GM19372 (cell line): Measurements from ENCODE around the gene SIGLEC14.
"Not testable (repeated sequence)": the region's sequence is repeated elsewhere in the genome, so short reads cannot be mapped to it uniquely, and the experiment has no call there.

ENCODE experiments used
- ATAC-seq: cut with Tn5 transposase; IDR thresholded peaks from one replicate; pipeline ENCODE4 v1.9.1; 2021; ENCODE audit warnings: mild to moderate bottlenecking, low read depth, moderate library complexity; ENCODE audit not compliant: unreplicated experiment

Gene SIGLEC14

DNA sequence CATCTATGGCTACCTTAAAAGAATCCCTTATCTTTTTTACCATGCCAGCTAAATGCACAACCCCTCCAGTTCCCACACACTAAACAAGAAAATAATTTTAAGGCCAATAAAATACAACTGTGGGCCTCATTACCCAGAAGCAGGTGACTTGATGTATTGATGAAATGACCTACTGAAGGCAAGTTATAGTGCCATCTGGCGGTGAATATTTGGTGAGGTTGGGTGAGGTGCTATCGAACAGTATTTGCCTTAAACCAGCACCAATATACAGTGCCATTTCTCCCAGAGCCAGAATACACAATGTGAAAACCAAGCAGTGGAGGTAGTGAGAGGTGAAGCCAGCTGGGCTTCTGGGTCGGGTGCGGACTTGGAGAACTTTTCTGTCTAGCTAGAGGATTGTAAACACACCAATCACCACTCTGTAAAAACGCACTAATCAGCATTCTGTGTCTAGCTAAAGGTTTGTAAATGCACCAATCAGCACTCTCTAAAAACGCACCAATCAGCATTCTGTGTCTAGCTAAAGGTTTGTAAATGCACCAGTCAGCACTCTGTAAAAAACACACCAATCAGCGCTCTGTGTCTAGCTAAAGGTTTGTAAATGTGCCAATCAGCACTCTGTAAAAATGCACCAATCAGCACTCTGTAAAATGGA, 29.4 kb upstream of the SIGLEC14 start:
- not testable (repeated sequence) for ATAC-seq

DNA sequence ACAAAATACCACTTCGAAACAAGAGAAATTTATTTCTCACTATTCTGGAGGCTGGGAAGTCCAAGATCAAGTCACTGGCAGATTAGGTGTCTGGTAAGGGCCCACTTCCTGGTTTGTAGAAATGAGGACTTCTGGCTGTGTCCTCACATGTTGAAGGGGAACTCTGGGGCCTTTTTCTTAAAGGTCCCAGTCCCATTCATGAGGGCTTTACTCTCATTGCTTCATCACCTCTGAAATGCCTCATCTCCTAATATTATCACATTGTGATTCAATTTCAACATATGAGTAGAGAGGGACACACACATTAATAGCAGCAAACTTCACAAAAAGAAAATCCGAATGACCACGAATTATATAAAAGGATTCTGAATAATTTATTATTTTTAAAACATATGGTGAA, 21.6 kb upstream of the SIGLEC14 start:
- ATAC-seq = no peak

DNA sequence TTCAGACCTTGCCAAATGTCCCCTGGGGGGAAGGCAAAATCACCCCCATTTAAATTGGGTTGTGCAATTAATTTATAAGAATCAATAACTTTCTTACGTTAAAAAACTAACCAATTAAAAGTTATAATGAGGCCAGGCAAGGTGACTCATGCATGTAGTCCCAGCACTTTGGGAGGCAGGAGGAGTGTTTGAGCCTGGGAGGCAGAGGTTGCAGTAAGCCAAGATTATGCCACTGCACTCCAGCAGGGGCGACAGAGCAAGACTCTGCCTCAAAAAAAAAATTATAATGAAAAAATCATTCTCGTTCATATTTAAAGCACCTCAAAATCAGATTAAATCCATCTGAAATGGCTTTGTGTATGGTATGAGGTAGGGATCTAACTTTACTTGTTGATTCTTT, 18.4 kb upstream of the SIGLEC14 start:
- ATAC-seq = no peak

DNA sequence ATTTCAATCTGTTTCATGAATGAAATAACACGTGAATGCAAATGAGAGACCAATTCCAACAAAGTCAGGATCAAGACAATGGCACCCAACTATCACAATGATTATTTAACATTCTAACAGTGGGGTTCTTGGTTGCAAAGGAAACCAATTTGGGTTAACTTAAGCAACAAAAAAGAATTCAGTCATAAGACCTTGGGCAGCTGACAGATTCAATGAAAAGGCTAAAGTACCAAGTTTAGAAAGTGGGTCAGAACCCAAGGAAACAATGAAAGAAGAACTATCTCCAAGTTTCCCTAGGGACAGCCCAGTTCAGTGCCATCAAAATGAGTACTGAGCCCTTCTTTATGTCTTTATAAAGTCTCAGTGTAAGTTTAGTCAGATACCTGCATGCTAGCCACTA, 17.5 kb upstream of the SIGLEC14 start:
- no peak for ATAC-seq

DNA sequence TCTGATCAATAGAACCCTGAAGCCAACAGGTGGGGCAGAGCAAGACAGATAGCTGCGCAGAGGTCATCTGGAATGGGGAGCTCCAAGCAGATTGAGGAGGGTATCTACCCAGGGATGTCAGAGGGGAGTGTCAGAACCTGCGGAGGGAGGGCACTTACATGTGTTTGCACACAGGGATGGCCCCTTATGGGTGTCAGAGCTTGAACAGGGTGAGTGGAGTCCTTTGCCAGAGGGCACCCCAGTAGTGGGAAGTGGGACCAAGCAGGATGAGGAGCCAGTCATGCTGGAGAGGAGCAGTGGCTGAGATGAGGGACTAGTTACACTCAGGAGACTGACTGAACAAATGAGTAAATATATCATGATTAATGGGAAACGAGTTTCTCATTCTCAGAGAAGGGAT, 17.0 kb upstream of the SIGLEC14 start:
- no peak for ATAC-seq

DNA sequence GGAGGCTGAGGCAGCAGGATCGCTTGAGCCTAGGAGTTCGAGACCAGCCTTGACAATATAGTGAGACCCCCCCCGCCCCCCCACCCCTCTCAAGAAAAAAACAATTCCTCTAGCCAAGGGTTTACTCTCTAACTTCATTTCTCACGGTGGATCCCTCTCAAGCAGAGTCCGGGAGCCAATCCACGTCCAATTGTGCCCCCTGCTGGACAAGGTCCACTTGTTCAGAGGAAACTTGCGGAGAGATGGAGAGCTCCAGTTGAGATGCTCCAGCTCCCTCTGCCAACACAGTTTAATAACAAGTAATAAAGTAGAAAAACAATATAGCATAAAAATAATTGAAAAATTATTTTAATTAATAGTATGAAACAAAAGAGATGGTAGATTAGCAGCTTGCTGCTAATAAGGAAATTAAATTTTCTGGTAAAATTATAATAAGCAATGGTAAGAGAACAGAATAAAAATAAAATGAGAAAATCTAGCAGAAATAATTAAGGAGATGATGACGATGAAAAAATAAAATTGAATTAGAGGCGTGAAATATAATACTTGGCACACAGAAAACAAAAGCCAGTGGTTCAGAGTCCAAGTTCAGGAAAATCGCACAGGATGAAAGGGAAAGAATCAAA, 14.5 kb upstream of the SIGLEC14 start:
- no peak for ATAC-seq

DNA sequence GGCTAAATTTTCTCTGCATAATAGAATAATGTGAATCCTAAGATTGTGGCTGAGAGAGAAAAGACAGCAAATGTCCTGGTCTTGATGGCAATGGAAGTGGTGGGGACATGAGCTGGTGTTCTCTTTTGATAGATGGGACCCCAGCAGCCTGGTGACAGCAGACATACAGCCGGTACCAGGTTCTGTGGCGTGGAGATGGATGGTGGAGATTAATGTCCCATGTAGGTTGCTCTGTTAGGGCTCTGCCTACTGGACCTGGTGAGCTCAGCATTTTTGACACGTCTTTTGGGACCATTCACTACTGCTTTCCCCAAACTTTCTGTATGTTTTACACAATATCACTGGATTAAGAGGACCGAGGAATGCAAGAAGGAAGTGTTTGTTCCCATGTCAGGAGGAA, 8.2 kb upstream of the SIGLEC14 start:
- ATAC-seq = no peak

DNA sequence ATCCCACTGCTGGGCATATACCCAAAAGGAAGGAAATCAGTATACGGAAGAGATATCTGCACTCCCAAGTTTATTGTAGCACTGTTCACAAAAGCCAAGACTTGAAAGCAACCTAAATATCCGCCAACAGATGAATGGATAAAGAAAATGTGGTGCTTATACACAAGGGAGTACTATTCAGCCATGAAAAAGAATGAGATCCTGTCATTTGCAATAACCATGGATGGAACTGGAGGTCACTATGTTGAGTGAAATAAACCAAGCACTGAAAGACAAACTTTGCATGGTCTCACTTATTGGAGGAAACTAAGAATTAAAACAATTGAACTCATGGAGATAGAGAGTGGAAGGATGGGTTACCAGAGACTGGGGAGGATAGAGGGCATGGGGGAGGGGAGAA, 6.5 kb upstream of the SIGLEC14 start:
- no peak for ATAC-seq

DNA sequence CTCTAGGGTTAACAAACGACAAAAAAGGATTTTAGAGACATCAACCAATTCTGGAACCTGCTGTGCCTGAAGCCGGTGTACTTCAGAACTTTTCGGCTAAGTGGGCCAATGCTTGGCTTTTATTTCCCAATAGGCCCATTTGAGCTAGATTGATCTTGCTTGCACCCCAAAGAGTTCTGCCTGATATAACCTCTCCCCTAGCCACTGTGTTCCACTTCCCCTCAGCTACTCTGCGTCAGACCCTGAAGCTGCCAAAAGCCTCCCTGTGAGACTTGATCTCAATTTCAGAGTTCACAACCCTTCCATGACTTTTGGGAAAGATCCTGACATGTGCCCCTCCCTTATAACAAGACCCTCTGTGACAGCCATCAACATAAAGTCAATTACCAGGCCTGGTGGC, 5.6 kb upstream of the SIGLEC14 start:
- no peak for ATAC-seq

DNA sequence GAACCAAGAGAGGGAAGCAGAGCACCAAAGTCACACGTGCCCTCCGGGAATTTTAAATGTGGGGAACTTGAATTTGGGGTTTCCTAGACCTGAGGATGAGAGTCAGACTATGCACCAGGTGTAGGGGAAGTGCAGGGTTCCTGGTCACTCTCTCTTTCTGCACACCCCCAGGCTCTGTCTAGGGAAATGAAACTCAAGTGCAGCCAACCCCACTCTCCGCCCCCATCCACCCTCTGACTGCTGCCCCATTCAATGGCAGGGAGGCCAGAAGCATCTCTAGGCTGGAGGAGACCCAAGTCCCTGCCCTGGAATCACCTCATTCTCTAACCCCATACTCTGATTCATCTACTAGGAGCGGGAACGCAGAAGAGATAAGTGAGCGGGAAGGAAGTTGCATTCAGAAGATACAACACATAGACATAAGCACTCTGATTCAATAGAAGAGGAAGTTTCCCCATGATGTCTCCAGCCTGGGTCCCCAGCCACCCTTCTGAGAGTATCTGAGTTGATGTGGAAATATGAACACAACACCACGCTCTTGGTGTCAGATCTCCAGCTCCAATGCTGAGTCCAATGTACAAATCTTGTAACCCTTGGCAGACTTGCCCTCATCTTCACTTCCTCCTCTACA, 4.7 kb upstream of the SIGLEC14 start:
- no peak for ATAC-seq

DNA sequence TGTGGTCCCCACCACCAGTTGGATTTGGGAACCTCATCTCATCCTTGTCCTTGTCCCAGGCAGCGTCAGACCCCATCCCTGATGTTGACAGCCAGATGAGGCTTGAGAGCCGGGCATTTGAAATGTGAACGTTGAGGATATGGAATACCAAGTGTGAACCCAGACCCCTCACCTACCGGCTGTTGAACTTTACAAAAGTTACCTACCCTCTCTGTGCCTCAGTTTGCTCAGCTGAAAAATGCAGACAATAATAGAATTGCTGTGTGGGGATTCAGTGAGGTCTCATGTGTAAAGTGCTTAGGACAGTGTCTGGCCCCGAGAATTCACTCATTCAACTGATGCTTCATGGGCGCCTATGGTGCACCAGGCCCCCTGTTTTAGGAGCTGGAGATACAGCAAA, 693 bp upstream of the SIGLEC14 start:
- no peak for ATAC-seq

DNA sequence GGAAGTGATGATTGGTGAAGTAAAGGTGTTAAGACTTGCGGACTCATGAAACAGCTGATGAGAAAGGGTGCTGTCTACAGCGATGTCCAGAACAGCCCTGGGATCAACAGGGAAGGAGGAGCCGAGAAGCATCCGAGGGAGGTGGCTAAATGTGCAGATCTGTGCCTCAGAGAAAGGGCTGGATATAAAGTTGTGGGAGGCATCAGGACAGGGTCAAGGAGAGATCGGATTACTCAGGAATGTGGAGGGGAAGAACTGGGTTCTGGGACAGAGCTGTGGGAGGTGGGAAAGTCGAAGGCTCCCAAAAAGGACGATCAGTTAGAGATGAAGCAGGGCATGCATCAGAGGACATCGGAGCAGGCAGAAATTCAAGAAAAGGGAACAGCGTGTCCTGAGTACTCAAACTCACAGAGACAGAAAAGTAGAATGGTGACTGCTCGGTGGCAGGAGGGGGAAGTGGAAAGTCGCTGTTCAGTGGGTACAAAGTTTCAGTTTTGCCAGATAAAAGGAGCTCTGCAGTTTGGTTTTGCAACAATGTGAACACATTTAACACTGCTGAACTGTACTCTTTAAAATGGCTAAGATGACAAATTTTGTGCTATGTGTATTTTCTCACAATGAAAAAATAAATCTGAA, 1.9 kb downstream of the SIGLEC14 start:
- no peak for ATAC-seq

DNA sequence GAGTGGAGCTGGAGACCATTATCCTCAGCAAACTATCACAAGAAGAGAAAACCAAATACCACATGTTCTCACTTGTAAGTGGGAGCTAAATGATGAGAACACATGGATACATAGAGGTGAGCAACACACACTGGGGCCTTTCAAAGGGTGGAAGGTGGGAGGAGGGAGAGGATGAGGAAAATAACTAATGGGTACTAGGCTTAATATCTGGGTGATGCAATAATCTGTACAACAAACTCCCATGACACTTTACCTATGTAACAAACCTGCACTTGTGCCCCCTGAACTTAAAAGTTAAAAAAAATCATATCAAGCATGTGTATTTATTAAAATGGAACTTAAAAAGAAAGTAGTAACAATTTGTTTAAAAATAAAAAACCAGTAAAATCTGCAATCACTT, 5.0 kb downstream of the SIGLEC14 start:
- ATAC-seq = no peak

DNA sequence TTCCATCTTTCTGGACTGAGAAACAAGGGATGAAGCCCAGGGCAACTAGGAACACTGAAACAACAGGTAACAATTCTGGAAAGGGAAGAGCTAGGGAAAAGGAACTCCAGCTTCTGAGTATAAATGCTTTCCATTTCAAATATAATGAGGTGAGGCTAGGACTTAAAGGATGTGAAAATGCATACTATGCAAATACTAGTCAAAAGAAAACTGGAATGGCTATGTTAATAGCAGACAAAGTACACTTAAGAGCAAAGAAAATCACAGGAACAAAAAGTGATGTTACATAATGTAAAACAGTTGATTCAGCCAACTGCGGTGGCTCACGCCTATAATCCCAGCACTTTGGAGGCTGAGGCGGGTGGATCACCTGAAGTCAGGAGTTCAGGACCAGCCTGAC, 6.2 kb downstream of the SIGLEC14 start:
- no peak for ATAC-seq

DNA sequence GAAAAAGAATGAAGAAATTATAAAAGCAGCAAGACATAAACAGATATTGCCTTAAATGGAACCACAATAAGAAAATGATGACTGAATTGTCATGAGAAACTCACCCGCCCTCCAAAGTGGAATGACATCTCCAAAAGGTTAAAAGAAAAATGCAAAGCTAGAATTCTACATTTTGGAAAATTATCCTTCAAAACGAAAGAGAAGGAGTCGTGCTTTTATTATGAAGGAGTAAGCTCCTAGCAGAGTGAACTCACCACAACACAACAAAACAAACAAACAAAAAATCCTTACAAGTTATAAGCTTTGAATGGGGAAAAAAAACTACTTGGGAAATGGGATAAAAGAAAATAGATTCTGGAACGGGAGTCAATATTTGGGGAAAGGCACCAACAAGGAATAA, 6.7 kb downstream of the SIGLEC14 start:
- ATAC-seq = no peak

DNA sequence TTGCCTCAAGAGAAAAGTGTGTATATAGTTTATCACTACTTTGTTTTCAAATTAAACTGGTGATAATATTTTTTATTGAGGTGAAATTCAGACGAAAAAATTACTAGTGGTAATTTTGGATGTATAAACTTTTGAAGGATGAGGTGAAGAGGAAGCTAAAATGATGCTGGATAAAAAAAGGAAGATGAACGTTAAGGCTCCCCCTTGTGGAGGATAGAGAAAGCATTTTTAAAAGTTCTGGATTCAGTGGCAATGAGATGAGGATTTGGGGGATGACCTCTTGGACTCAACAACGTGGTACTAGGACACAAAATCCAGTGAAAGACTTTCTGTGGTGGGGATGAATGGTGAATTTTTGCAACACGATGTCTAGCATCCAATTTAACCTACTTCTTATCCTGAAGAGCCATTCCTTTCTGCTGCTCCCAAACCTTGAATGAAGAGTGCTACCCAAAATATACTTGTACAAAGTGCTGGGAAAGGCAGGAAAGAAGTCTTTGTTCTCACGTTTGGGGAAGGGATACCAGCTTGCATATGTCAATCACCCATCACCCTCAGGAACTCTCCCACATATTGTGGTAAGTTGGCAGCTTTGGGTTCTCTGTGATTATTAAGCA, 9.2 kb downstream of the SIGLEC14 start:
- ATAC-seq = no peak

DNA sequence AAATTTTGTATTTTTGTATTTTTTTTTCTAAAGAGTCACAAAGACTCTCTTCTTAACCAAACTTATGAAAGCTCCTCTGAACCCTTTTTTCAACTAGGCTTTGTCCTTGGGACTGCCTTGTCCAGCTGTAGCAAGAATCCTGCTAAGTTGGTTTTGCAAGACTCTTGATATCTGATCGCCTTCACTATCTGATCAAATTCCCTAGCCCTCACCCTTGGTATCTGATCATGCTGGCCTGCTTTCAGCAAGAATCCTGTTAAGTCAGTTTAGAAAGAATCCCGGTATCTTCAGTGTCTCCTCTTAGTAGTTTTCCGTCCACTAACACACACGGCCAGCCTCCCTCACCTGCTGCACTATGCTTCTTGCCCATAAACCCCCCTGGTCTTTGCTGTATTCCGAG, 14.5 kb downstream of the SIGLEC14 start:
- no peak for ATAC-seq

DNA sequence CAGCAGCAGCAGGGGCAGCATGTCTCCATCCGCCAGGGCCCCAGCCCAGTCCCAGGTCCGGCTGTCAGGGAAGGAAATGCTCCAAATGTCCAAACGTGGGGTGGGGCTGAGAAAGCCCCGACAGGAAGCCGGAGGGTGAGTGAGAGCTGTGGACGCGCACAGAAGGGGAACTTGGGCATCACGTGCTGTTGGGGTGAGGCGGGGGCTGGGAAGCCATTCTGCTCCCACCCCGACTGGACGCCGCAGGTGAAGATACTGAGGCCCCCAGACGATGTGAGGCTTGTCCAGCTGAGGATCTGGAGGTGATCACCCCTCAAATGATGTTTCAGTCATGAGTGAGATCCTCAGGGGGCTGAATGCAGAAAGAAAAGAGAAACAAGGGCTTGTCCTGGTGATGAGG, 16.3 kb downstream of the SIGLEC14 start, which contains the start of gene SIGLEC5:
Gene SIGLEC5 (minus strand): TSS at position 87 of the 400 bp plus-strand sequence. CDS start 66 bp downstream, at position 21.
- ATAC-seq = not testable (repeated sequence)

DNA sequence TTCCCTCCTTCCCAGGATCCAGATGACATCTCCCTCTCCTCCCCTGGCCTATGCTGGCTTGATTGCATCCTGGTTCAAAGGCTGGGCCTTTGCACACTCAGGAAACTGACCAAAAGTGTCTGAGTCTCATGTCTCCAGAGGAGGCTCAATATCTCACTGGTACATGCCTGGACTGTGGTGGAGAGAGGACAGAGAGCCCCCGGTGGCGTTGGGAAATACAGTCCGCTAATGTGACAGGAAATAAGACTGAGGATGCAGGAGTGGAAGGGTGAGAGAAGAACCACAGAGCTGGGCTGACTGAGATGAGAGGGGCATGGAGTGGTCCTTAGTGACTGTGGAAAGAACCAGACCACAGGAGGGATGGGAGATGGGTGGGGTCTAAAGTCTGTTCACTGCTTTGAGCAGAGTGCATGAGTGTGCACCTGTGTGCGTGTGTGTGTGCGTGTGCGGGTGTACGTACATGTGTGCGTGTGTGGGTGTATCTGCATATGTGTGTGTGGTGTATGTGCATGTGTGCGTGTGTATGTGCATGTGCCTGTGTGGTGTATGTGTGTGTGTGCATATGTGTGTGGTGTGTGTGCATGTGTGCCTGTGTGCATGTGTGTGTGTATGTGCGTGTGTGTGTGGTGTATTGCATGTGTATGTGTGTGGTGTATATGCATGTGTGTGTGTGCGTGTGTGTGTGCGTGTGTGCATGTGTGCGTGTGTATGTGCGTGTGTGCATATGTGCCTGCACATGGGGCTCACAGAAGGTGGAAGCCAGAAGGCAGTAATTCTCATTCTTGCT, 18.3 kb downstream of the SIGLEC14 start:
- no peak for ATAC-seq

DNA sequence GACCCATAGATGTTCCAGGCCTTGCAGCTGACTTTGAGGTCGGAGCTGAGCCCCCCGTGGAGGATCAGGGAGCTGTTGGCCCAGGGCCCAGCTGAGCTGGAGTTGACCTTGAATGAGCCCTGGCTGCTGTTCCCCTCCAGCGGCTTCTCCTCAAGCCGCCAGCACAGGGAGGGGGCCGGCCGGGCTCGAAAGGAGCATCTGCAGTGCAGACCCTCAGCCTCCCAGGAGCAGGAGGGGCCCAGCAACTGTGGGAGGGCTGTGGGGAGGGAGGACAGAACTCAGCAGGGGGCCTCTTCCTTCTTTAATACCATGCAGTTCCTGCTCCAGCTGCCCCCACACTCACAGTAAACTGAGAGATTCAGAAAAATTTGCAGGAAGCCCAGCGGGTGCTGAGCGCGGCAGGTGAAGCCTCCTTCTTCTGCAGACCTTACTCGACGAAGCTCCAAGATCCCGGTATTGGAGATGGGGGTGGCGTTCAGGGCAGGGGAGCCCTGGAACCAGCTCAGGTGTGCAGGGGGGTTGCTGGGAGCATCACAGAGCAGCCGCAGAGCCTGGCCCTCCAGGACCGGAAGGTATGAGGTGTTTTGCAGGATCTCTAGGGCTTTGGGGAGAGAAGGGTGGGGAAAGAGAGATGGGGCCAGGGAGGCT, 19.0 kb downstream of the SIGLEC14 start:
- no peak for ATAC-seq
